Neural progenitor cell (in vitro differentiated cells): ENCODE measurements around the gene GTF3C2.

Experiments used
- CTCF ChIP-seq: fragments of 200-600 bp; sonication (generic); IDR thresholded peaks from 2 replicates; pipeline ENCODE4 v1.5.1; 2017; ENCODE audit warnings: antibody characterized with exemption, mild to moderate bottlenecking
- EZH2phosphoT487 ChIP-seq: fragments of 200-600 bp; sonication (generic); IDR thresholded peaks from 2 replicates; pipeline ENCODE4 v1.6.1; 2017; ENCODE audit warnings: antibody characterized with exemption

DNA sequence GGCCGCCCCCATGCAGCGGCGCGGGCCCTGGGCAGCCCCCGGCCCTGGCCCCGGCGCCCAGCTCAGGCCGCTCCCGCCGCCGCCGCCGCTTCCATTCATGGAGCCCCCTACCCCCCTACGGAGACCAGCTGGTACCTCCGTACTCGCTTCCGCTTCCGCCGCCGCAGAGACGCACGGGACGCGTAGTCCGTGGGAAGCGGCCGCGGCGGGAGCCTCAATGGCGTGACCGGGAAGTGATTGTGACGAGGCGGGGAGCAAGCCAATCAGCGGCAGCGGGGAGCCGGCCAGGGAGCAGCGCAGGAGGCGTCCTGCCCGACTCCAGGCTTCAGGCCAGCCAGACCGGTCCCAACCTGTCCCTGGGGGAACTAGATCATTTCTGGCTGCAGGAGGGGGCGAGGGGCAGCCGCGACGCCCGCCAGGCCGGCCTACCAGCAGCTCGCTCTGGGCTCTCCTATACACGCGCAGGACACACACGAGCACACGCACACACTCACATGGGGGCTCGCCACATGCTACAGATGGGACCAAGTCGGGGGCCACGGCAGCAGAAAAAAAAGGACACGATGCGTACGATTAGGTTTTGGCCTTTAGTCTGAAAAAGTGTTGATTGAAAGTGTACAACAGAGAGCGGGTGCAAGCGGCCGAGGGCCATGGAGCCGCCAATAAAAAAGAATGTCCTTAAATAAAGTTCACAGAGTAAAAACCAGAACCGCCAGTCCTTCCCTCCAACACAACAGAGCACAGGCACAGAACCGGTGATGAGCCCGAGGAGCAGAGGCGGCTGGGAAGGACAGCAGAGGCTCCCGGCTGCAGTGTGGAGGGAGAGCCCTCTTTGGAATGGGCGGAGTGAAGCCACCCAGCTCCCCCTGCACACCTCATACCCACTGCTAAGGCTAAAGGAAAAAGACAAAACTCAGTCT, 24.3 kb upstream of the GTF3C2 start, which contains the start of gene ZNF513:
- TF ChIP-seq CTCF = no peak
- no peak for TF ChIP-seq EZH2phosphoT487
